ENCODE data around the gene DPP6. TPM values are rescaled to one million over a fixed set of nuclear protein-coding genes. Genes with fewer than 3 reads are reported as not detected.

Gene DPP6
- total RNA-seq, 1 experiment from 2014 or later: not detected

- TF ChIP-seq USF2 (CRISPR knock-in tag; IDR thresholded peaks at IDR 0.05) (no peak), NR1H2 (CRISPR knock-in tag; IDR thresholded peaks at IDR 0.05) (no peak), NFYB (CRISPR knock-in tag; conservative IDR thresholded peaks at IDR 0.05; ENCODE audit: low read depth) (no peak)
These were observed 149.8 kb downstream of the DPP6 start (continued) for GRCh38 chr7:154202002-154202401.

GRCh38 chr7:154204046-154204445 is 151.8 kb downstream of the DPP6 start:
- POLR2A ChIA-PET: no interaction called here

GRCh38 chr7:154212861-154213260 is 160.7 kb downstream of the DPP6 start:
- Mint-ChIP-seq H3K27ac (no peak overlapping the region), H3K4me1 (no peaks in the 10 kb centered on the region), H3K9me3 (peaks cover 92% of the 10 kb centered on the region), H3K27me3 (ENCODE audit: low read depth) (peaks cover 9% of the 10 kb centered on the region), H3K4me3 (no peak overlapping the region), H3K36me3 (peaks cover 91% of the 10 kb centered on the region)
- POLR2A ChIA-PET: no interaction called here
- CTCF ChIA-PET: no interaction called here
- TF ChIP-seq CDX4 (CRISPR knock-in tag; IDR thresholded peaks at IDR 0.05; ENCODE audit: borderline replicate concordance): no peak
- no peak for TF ChIP-seq ERG (CRISPR knock-in tag; IDR thresholded peaks at IDR 0.05)
- no peak for TF ChIP-seq ZNF138 (CRISPR knock-in tag; conservative IDR thresholded peaks at IDR 0.05)
- TF ChIP-seq ATF1 (CRISPR knock-in tag; IDR thresholded peaks at IDR 0.05): no peak
- no peak for TF ChIP-seq E2F5 (CRISPR knock-in tag; IDR thresholded peaks at IDR 0.05)
- TF ChIP-seq AR (CRISPR knock-in tag; IDR thresholded peaks at IDR 0.05): no peak
- no peak for TF ChIP-seq GRHL2 (CRISPR knock-in tag; IDR thresholded peaks at IDR 0.05; ENCODE audit: insufficient replicate concordance, severe bottlenecking)
- DNase-seq (ENCODE audit: low spot score) (no peak), ATAC-seq (no peak)

More at GRCh38 chr7:154204046-154204445, 151.8 kb downstream of the DPP6 start:
- peaks cover 89% of the 10 kb centered on the region for H3K9me3 Mint-ChIP-seq
- DNase-seq (ENCODE audit: low spot score) (no peak), ATAC-seq (no peak)
- H3K36me3 Mint-ChIP-seq: peaks cover 88% of the 10 kb centered on the region
- CTCF ChIA-PET: no interaction called here
- H3K4me3 Mint-ChIP-seq: no peak overlapping the region
- H3K4me1 Mint-ChIP-seq: no peaks in the 10 kb centered on the region
- H3K27me3 Mint-ChIP-seq (ENCODE audit: low read depth): peaks cover 3% of the 10 kb centered on the region
- H3K27ac Mint-ChIP-seq: no peak overlapping the region
- TF ChIP-seq ARID4B (CRISPR knock-in tag; IDR thresholded peaks at IDR 0.05; ENCODE audit: borderline replicate concordance): no peak
